KG1 (cell line): ENCODE measurements around the gene CACNB2.
"Not testable (repeated sequence)": the region's sequence is repeated elsewhere in the genome, so short reads cannot be mapped to it uniquely, and the experiment has no call there.

Experiments
- DNase-seq: peaks from one replicate; lab custom pipeline; 2025; lab: John Stamatoyannopoulos, UW

The CACNB2 gene

GRCh38 chr10:18401416-18402195 is 261.4 kb downstream of the CACNB2 start:
- DNase-seq: no peak

GRCh38 chr10:18402853-18403252 is 262.6 kb downstream of the CACNB2 start:
- no peak for DNase-seq

DNA sequence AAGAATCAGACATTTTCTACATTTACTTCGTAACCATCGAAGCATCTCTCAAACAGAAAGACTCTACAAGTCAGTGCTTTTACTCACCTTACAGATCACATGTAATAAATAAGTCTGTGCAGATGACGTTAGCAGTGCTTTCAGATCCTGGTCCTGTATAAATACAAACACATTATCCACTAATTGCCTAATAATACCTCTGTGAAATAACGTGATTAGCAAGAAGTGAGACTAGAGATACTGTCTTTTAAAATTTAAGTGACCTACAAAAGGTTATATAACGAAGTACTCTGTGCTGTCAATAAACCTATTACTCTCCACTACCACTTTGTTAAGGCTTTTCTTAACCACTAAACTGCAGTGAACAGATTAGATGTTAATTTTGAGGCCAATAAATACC is 264.3 kb downstream of the CACNB2 start:
- DNase-seq: no peak

GRCh38 chr10:18406136-18406535 is 265.9 kb downstream of the CACNB2 start:
- no peak for DNase-seq

DNA sequence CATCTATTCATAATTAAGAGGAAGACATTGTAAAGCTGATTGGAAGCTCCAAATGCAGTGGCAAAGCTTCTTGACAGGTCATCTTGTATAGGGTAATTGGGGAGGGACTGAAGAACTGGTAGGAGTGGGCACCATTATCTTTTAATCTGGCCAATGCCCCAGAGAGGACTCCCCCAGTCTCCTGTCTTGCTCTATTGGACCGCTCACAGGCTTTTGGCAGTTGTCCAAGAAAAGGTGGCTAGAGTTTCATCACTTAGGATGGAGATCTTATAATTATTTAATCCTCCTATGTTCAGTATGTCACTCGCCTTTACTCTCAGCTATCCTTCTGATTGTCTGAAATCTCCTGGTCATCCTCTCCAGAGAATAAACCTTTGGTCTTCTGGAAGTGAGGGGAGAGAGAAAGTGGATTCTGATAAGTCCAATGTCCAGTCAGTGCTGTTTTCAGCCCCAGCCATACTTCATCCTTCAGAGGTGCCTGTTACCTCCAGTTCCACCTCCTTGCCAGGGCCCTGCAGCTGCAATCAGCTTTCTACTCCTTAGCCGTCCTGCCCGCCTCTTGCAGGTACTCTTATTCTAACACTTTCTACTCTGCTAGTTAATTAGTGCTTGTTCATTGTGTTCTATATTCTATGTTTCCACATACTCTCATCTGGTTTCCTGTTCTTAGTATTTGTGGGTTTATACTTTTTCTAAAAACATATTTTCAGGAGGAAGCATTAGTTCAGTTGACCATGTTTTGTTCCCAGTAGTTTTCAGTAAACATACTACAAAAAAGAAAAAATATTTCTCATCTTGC is 269.6 kb downstream of the CACNB2 start:
- no peak for DNase-seq

DNA sequence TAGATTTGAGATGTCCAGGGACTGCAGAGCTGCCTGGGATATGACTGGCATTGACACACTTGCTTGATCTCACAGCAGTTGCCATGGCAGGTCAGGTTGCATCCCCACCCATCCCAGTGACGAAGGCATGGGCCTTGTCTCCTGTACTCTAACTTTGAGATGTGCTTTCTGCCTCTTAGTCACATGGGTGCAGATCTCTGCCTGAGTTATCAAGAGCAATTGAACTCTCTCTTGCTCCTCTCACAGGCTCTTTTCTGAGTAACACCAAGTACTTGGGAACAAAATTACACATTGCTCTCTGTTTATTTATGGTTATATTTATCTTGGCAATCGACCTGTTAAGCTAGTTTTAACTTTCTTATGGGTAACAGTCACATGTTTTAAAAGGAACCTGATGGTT is 273.8 kb downstream of the CACNB2 start:
- no peak for DNase-seq

- DNase-seq: no peak
Measured at GRCh38 chr10:18417950-18418527, 277.8 kb downstream of the CACNB2 start.

GRCh38 chr10:18418541-18419215 is 278.5 kb downstream of the CACNB2 start:
- no peak for DNase-seq

- DNase-seq: no peak
Measured at GRCh38 chr10:18419945-18420344, 279.7 kb downstream of the CACNB2 start.

- no peak for DNase-seq
Measured at GRCh38 chr10:18421726-18422293, 281.6 kb downstream of the CACNB2 start.

GRCh38 chr10:18423058-18423637 is 282.9 kb downstream of the CACNB2 start:
- DNase-seq: no peak

- DNase-seq: no peak
Measured at GRCh38 chr10:18424200-18424599, 284.0 kb downstream of the CACNB2 start.

DNA sequence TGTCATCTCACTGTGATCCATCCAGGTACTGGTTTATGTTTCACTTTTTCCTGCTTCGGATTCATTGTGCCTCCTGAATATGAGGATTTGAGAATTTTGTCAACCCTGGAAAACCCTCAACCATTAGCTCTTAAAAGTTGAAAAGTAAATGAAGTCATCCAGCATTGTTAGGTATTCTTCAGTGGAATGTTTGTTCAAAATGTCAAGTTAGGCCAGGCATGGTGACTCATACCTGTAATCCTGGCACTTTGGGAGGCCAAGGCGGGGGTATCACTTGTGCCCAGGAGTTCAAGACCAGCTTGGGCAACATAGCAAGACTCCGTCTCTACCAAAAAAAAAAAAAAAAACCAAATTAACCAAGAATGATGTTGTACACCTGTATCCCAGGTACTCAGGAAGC is 289.1 kb downstream of the CACNB2 start:
- no peak for DNase-seq

GRCh38 chr10:18436902-18437301 is 296.7 kb downstream of the CACNB2 start:
- no peak for DNase-seq

DNA sequence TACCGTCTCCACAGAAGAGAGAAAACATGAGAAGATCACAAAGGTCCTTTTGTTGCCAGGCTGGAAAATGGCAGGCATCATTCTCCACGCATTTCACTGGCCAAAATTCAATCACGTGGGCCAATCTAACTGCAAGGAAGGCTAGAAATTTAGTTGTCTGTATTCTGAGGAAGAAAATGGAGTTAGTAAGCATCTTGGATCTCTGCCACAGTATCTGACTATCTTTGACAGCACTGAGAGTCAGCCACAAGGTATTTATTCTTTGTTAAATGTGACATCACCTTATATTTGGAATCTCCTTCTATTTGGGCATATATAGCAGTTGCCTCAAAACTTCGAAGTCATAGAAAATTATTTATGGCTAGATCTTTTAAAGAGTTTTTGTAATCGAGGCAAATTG is 297.3 kb downstream of the CACNB2 start:
- DNase-seq: no peak

- no peak for DNase-seq
Measured at GRCh38 chr10:18438361-18439126, 298.3 kb downstream of the CACNB2 start.

GRCh38 chr10:18439601-18440000 is 299.4 kb downstream of the CACNB2 start:
- DNase-seq: no peak

- not testable (repeated sequence) for DNase-seq
Measured at GRCh38 chr10:18445635-18446034, 305.4 kb downstream of the CACNB2 start.

GRCh38 chr10:18446205-18446604 is 306.0 kb downstream of the CACNB2 start:
- no peak for DNase-seq

DNA sequence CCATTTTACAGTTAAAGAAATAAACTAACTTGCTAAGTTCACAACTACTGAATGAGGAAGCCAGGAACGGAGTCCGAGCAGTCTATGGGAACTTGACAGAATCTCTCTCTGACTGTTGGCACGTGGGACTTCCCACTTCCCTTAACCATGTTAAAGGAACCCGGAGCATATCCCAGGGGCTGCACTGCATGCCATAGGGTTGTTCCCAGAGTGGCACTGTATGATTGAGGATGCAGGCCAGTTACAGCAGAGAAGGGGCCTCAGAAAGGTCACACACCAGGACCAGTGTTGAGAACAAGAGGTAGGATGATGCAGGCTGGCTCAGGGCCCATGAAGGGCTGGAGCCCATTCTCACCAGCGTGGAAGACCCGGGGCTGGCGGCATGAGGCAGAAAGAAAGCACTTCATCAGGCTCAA is 309.4 kb downstream of the CACNB2 start:
- no peak for DNase-seq

DNA sequence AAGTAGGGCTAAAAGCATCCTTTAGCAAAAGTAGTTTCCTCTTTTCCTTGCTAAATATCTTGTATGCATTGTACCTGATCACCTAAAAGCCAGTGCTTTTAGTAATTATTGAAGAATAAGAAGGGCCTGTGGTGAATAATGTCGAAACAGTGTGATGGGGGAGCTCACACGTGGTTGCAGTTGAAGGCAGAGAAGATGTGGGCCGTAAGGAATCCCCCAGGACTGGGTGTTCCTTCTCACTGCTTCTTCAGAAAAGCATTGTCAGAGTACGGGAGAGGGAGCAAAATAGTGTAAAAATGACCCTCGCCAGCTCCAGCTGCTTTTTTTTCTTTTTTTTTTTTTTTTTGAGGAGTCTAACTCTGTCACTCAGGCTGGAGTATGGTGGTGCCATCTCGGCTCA is 310.1 kb downstream of the CACNB2 start:
- no peak for DNase-seq
